BLaER1 treated with 17β-estradiol and CSF1 and Interleukin-3, amounts not matched to agents 10 nM and 100 nM (cell line): ENCODE results near the gene AFAP1L1.
A peak's percentile ranks its signal among the peaks of the same experiment; 100 is the strongest.

ENCODE experiments used
- H3K27ac ChIP-seq, 11 experiments: shearing (Covaris generic); formaldehyde crosslinking; 2 replicates each; pipeline ENCODE4 v1.8.1; 2022
- H3K27me3 ChIP-seq, 11 experiments: shearing (Covaris generic); formaldehyde crosslinking; 2 replicates each; pipeline ENCODE4 v1.8.1; 2022
- H3K36me3 ChIP-seq, 11 experiments: shearing (Covaris generic); formaldehyde crosslinking; 2 replicates each; pipeline ENCODE4 v1.8.1; 2022
- H3K4me1 ChIP-seq, 10 experiments: shearing (Covaris generic); formaldehyde crosslinking; 2 replicates each; pipeline ENCODE4 v1.8.1; 2022
- H3K4me2 ChIP-seq, 11 experiments: shearing (Covaris generic); formaldehyde crosslinking; 2 replicates each; pipeline ENCODE4 v1.8.1; 2022
- H3K4me3 ChIP-seq, 10 experiments: shearing (Covaris generic); formaldehyde crosslinking; 2 replicates each; pipeline ENCODE4 v1.8.1; 2022
- H3K9ac ChIP-seq, 11 experiments: shearing (Covaris generic); formaldehyde crosslinking; 2 replicates each; pipeline ENCODE4 v1.8.1; 2022
- H3K9me3 ChIP-seq, 11 experiments: shearing (Covaris generic); formaldehyde crosslinking; replicated peaks in 1 of 11; 2 replicates each; pipeline ENCODE4 v1.8.1; 2022
- H4K20me1 ChIP-seq, 11 experiments: shearing (Covaris generic); formaldehyde crosslinking; 2 replicates each; pipeline ENCODE4 v1.8.1; 2022
- Cebpa-rat ChIP-seq, 11 experiments: shearing (Covaris generic); IDR thresholded peaks; 2 replicates each; pipeline ENCODE4 v1.8.1; 2022

AFAP1L1 gene

DNA sequence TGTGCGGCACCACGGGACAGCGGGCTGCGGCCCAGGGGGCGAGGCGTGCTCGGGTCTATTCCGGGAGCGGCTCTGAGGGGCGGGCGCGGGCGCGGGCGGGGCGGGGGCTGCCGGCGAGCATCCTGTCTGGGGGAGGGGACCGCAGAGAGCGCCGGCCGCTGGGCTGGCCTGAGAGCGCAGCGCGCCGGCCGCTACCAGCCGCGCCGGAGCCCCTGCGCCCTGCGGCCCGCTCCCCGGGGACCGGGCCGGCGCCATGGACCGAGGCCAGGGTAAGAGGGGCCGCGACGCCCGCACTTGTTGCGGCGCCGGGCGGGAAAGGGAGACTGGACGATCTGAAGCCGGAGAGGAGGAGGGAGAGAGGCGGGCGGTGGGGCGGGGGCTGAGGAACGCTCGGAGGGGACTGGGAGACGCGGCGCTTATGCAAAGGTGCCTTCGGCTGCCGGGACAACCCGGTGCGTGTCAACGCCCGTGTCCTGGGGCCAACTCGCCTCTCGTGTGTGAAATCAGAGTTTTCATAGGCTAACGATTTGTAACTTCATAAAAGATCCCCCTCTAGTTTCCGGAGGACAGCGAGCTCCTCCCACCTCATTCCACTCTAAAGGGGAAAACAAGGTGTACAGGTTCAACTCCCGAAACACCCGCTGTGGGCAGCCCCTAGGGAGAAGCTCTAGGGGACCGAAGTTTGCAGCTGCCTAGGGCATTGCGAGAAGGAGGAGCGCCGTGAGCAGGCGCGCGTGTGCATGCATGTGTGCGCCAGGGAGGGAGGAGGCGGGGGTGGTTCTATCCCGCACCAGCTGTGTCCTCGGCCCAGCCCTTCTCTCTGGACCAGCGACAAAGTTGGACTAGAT is at the start of gene AFAP1L1:
AFAP1L1 (plus strand) TSS at position 144 of the 848 bp plus-strand sequence; CDS start at position 254, 110 bp downstream.
- peak within 1 kb of the TSS; percentile 67 to 87 (median 76) for H3K4me3 ChIP-seq
- no peaks in the 10 kb centered on the region for H3K36me3 ChIP-seq
- H3K9me3 ChIP-seq, result peaks cover 10 to 17% (median 13%) of the 10 kb centered on the region in 11 experiments
- H3K27me3 ChIP-seq, result peaks cover 21 to 36% (median 32%) of the 10 kb centered on the region in 11 experiments
- H4K20me1 ChIP-seq, result no peaks in the 10 kb centered on the region
- peak within 1 kb of the TSS; percentile 62 to 83 (median 76) for H3K9ac ChIP-seq
- peak within 1 kb of the TSS; percentile 86 to 98 (median 93) for H3K4me2 ChIP-seq
- peaks cover 20 to 48% (median 26%) of the 10 kb centered on the region in 10 experiments for H3K4me1 ChIP-seq
- H3K27ac ChIP-seq, result peak within 1 kb of the TSS; percentile 49 to 73 (median 55); a peak in 19 of 22 replicates
- no peak for TF ChIP-seq Cebpa-rat (IDR thresholded peaks at IDR 0.05)

DNA sequence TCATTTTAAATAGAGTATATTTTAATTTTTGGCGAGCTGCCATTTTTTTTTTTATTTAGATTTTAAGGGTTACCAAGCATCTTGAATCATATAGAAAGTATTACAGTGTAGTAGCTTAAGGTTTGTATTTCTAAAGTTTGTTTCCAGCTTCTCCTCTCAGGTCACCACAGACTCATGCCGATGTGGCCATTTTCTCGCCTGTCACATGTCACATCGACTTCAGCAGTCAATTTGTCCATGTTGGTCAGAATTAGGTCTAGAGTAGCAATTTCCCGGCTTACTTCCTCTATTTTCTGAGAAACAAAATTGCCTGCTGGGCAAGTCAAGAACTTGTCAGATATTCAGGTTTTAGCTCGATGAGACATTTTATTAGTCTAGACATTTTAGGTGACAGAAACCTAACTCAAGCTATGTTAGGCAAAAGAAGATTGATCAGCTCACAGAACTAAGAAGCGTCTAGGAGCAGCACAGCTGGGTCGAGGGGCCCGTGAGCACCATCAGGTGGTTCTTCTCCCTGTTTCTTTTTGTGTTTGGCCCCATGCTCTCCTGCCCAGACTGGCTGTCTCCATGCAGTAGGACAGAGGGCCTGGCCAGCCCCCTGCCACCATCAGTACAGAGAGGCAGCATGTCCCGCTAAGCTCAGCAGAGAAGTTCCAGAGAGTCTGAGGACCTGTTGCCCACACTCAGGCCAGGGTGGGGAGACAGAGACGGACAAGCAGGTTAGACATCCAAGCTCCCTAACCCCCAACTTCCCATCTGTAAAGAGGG is 48.4 kb upstream of the AFAP1L1 start:
- H3K4me2 ChIP-seq, result peak overlapping the region in 3 of 11 experiments; percentile 56 to 68 (median 60); a peak in 6 of 22 replicates
- no peak for TF ChIP-seq Cebpa-rat (IDR thresholded peaks at IDR 0.05)
- no peaks in the 10 kb centered on the region for H4K20me1 ChIP-seq
- H3K9ac ChIP-seq, result peak overlapping the region in 2 of 11 experiments; percentile 52 to 57; a peak in 4 of 22 replicates
- H3K4me3 ChIP-seq, result no peak overlapping the region
- H3K36me3 ChIP-seq, result no peaks in the 10 kb centered on the region
- no peaks in the 10 kb centered on the region for H3K9me3 ChIP-seq
- H3K27ac ChIP-seq, result peak overlapping the region in 4 of 11 experiments; percentile 21 to 74 (median 71); a peak in 6 of 22 replicates
- H3K4me1 ChIP-seq, result peaks cover 0 to 47% (median 6%) of the 10 kb centered on the region in 10 experiments; a peak in 10 of 20 replicates
- H3K27me3 ChIP-seq, result no peaks in the 10 kb centered on the region

DNA sequence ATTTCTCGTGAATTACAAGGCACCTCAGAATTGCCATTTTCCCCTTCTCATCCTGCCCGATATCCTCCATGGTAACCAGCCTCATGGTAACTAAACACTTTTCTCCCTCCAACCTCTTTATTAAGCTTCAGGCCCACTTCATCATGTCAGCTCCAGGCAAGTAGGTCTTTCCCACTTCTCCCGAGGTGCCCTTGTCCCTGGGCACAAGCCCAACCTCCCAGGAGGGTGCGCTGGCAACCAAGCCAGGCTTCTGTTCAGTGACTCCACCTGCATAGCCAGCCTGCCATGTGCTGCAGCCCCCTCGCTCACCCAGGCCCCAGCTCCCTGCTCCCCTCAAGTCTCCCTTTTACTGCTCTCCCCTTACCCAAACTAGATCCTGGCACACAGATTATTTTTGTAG is 47.4 kb upstream of the AFAP1L1 start:
- H3K4me1 ChIP-seq, result peaks cover 0 to 58% (median 5%) of the 10 kb centered on the region in 10 experiments; a peak in 11 of 20 replicates
- no peaks in the 10 kb centered on the region for H4K20me1 ChIP-seq
- no peak for TF ChIP-seq Cebpa-rat (IDR thresholded peaks at IDR 0.05)
- no peak overlapping the region for H3K4me3 ChIP-seq
- H3K9ac ChIP-seq, result no peak overlapping the region
- H3K4me2 ChIP-seq, result peak overlapping the region in 2 of 11 experiments; percentile 60 to 68; a peak in 2 of 22 replicates
- no peaks in the 10 kb centered on the region for H3K36me3 ChIP-seq
- H3K9me3 ChIP-seq, result no peaks in the 10 kb centered on the region
- no peaks in the 10 kb centered on the region for H3K27me3 ChIP-seq
- H3K27ac ChIP-seq, result peak overlapping the region in 1 of 11 experiments; percentile 15; a peak in 2 of 22 replicates

DNA sequence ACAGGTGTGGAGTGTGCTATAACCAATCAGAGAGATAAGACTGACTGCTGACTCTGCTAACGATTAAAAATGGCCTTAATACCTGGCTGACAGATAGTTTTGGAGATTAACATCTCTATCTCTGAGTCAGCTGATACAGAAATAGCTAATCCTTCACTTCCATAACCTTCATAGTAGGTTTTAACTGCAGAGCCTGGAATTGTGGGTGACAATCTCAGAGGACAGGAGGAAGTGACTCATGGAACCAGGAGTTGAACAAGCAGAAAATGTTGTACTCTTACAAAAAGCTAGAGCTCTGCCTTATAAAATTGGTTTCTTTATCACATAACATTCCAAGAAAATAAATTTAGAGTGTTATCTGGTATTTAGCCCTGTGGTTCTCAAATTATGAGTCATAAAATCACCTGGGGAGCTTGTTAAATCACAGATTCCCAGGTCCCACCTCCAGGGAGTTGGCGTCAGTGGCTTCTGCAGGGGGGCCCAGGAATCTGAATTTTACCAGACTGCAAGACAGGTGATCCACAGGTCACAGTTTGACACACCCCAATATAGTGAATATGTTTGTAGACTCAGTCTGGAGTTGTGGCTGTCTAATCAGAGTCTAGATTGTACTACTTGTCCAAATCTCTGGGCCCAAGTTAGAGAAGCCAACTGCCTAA is 44.4 kb upstream of the AFAP1L1 start:
- Histone ChIP-seq H3K36me3 (no peaks in the 10 kb centered on the region), H3K27ac (peak overlapping the region in 1 of 11 experiments; percentile 34; a peak in 2 of 22 replicates), H3K9ac (peak overlapping the region in 1 of 11 experiments; percentile 24; a peak in 1 of 22 replicates), H3K4me1 (peaks cover 0 to 60% (median 6%) of the 10 kb centered on the region in 10 experiments; a peak in 10 of 20 replicates), H3K4me2 (peak overlapping the region in 4 of 11 experiments; percentile 45 to 84 (median 60); a peak in 8 of 22 replicates), H3K27me3 (no peaks in the 10 kb centered on the region), H3K9me3 (no peaks in the 10 kb centered on the region), H4K20me1 (no peaks in the 10 kb centered on the region), H3K4me3 (no peak overlapping the region)
- TF ChIP-seq Cebpa-rat (IDR thresholded peaks at IDR 0.05), result no peak

DNA sequence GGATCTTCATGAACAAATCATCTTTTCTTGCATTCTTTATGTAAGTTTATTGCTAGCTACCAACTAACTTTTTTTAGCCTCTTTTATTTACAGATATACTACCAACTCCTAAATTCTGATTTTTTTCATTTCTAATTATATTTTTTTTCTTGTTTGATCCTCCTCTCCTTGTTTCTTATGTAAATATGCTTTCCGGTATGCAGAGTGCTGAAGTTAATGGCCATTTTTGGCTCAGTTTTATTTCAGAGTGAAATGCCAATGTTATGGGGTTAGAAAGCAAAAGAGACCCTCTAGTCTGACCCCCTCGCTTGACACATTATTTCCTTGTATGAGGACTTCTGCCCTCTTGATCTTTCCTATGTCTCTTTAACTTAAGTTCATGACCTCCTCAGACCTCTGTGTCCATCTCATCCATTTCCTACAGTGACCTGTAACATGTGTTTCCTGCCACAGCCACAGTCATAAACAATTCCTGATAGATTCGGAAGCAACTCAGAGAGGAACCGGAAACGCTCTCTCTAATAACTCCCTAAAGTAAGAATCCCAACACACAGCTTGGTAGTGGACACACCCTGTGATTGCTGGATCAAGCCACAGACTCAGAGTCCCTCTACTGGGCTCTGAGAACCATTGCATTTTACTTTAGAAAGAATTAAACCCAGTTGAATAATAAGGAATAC is 42.9 kb upstream of the AFAP1L1 start:
- no peaks in the 10 kb centered on the region for H4K20me1 ChIP-seq
- H3K27ac ChIP-seq, result no peak overlapping the region; a peak in 1 of 22 replicates
- H3K4me2 ChIP-seq, result peak overlapping the region in 3 of 11 experiments; percentile 19 to 84 (median 50); a peak in 5 of 22 replicates
- H3K36me3 ChIP-seq, result 0 out of 22 replicates have a peak, but pooled peaks cover 0 to under 1% (median 0%) of the 10 kb centered on the region in 11 experiments
- H3K9me3 ChIP-seq, result no peaks in the 10 kb centered on the region
- H3K4me1 ChIP-seq, result peaks cover 0 to 45% (median 6%) of the 10 kb centered on the region in 10 experiments; a peak in 10 of 20 replicates
- no peak for TF ChIP-seq Cebpa-rat (IDR thresholded peaks at IDR 0.05)
- H3K9ac ChIP-seq, result no peak overlapping the region; a peak in 1 of 22 replicates
- no peaks in the 10 kb centered on the region for H3K27me3 ChIP-seq
- no peak overlapping the region for H3K4me3 ChIP-seq

DNA sequence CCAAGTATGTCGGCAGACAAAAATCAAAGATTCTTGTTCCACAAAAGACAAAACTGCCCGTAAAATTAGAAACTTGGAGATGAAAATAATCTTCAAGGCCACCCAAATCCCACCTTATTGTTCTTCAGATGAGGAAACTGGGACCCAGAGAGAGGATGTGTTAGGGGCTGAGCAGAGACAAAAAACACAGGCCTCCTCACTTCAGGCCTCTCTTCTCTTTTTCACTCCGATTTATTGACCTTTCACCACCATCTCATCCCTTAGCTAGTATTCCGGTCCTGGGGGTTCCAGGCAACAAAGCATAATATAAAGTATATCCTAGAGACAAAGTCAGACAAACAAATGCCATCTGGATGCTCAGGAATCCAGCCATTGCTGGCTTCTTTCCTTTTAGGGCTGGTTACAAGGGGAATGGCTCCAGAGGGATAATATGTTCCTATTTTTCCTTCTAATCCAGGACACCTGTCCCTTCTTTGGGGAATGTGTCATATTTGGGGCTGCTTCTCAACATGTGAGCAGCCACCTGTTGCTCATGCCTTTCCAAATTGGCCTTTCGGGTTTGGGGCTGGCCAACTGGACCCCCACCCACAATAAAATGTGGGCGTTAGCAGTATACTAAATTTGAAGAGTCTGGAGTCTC is 42.2 kb upstream of the AFAP1L1 start:
- no peak for TF ChIP-seq Cebpa-rat (IDR thresholded peaks at IDR 0.05)
- H3K36me3 ChIP-seq, result 0 out of 22 replicates have a peak, but pooled peaks cover 0 to 5% (median 0%) of the 10 kb centered on the region in 11 experiments
- peak overlapping the region in 3 of 11 experiments; percentile 19 to 84 (median 50); a peak in 6 of 22 replicates for H3K4me2 ChIP-seq
- no peaks in the 10 kb centered on the region for H3K9me3 ChIP-seq
- no peak overlapping the region; a peak in 1 of 22 replicates for H3K27ac ChIP-seq
- peak overlapping the region in 1 of 11 experiments; percentile 45; a peak in 1 of 22 replicates for H3K9ac ChIP-seq
- H4K20me1 ChIP-seq, result no peaks in the 10 kb centered on the region
- no peak overlapping the region for H3K4me3 ChIP-seq
- peaks cover 0 to 39% (median 6%) of the 10 kb centered on the region in 10 experiments; a peak in 10 of 20 replicates for H3K4me1 ChIP-seq
- H3K27me3 ChIP-seq, result no peaks in the 10 kb centered on the region

DNA sequence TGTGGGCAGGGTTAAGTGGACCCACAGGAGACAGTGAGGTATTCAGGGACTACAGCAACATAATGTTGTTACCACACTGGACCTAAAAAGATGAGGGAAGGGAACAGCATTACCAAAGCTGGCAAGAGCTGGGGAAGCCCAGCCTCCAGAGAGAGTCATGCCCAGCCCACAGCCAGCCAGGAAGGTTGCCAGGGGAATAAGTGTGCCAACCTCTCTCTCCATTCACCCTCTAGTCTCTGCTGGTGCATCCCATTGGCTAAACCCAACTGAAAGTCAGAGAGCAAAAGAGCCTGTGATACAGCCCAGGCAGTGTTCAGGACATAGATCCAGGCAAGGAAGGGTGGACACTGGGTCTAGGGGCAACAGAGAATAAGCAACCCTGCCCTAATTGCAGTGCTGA is 35.8 kb upstream of the AFAP1L1 start:
- 0 out of 22 replicates have a peak, but pooled peaks cover 0 to 5% (median 0%) of the 10 kb centered on the region in 11 experiments for H3K36me3 ChIP-seq
- no peaks in the 10 kb centered on the region for H3K9me3 ChIP-seq
- peaks cover 10 to 30% (median 12%) of the 10 kb centered on the region in 10 experiments; a peak in 19 of 20 replicates for H3K4me1 ChIP-seq
- H3K4me3 ChIP-seq, result no peak overlapping the region
- H3K27me3 ChIP-seq, result no peaks in the 10 kb centered on the region
- TF ChIP-seq Cebpa-rat (IDR thresholded peaks at IDR 0.05), result no peak
- no peak overlapping the region for H3K4me2 ChIP-seq
- no peaks in the 10 kb centered on the region for H4K20me1 ChIP-seq
- H3K9ac ChIP-seq, result no peak overlapping the region
- no peak overlapping the region for H3K27ac ChIP-seq
